Measurements from ENCODE around the gene TPCN1.

The TPCN1 gene

DNA sequence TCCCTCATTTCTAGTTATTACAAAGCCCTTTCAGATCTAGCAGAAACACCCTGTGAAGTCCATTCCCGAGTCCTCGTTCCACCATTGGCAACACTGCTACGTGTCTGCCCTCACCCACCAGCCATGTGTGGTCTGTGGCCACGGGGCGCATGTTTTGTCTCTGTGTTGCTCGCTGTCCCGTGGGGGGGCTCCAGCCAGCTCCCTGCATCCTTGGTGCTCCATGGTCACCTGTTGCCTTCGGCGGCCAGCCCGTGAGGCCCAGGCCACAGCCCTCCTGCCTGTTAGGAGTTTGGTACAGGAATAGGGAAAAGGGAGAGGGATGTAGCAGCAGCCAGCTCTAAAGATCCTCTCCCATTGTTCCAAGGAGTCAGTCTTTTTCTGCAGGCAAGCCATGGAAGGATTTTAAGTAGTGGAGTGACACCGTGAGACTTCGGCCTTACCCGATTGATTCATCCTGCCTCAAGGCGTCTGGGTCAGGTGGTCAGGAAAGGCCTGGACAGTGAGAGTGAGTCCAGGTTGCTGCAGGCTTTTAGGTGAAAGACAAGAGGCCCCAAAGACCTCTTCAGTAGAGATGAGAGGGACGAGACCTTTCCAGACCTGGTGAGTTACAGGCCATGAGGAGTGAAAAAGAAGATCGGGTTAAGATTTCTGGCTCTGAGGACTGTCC is 30.3 kb downstream of the TPCN1 start:
- Mint-ChIP-seq H3K4me3 (no peak overlapping the region), H3K27ac (peak overlapping the region in 1 of 2 donors; percentile 48), H3K4me1 (peaks cover under 1% of the 10 kb centered on the region), H3K9me3 (peaks cover 0 to 24% of the 10 kb centered on the region in 2 donors), H3K27me3 (no peaks in the 10 kb centered on the region)
- DNase-seq (no peak), ATAC-seq (no peak)

DNA sequence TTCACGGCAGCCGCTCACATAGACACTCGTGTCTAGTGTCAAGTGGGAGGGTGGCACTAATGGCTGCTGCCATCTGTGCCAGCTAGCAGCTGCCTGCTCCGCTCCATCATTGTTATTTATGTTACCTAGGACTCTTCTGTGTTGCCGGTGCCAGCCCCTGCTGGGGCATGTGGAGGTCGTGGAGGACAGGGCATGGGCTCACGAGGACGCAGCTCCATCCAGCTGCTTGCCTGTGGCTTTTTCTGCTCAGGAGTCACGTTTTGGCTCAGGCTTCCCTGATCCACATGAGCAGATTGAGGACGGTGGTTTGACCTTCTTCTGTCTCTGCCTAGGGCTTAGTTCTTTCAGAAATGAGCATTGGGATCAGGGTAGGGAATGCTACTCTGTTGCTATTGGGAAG is 31.2 kb downstream of the TPCN1 start:
- no peak overlapping the region for H3K27ac Mint-ChIP-seq
- no peak overlapping the region for H3K4me3 Mint-ChIP-seq
- H3K4me1 Mint-ChIP-seq: peaks cover 6% of the 10 kb centered on the region
- H3K27me3 Mint-ChIP-seq: no peaks in the 10 kb centered on the region
- DNase-seq (no peak), ATAC-seq (no peak)
- H3K9me3 Mint-ChIP-seq: peaks cover 0 to 24% of the 10 kb centered on the region in 2 donors

DNA sequence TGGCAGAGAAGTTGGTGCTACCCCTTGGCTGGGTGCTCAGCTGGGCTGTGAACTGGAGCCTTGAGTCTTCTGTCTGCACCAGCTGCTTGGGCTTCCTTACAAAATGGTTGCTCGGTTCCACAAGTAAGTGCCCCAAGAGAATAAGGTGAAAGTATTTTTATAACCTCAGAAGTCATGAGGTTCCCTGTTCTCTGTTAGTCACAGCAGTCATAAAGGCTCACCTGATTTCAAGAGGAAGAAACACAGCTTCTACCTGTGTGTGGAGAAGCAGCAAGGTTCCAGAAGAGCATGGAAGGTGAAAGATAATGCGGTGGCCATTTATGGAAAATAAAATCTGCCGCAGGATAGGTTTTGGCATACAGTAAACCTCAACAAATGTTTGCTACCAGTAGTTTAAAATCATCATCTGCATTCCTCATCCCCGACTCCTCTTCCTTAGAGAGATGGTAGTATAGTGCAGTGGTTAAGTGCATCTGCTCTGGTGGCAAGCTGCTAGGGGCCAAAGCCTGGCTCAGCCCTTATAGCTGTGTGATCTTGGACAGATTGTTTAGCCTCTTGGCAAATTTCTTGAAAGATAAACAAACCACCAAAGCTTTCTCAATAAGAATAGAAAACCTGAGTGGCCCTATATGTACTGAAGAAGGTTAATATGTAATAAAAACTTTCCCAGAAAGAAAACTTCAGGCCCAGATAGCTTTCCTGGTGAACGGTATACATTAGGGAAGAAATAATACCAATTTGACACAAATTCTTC is 32.4 kb downstream of the TPCN1 start:
- DNase-seq (no peak), ATAC-seq (no peak)
- no peak overlapping the region for H3K4me3 Mint-ChIP-seq
- H3K27ac Mint-ChIP-seq: no peak overlapping the region
- peaks cover 6% of the 10 kb centered on the region for H3K4me1 Mint-ChIP-seq
- H3K9me3 Mint-ChIP-seq: peaks cover 0 to 24% of the 10 kb centered on the region in 2 donors
- H3K27me3 Mint-ChIP-seq: no peaks in the 10 kb centered on the region

DNA sequence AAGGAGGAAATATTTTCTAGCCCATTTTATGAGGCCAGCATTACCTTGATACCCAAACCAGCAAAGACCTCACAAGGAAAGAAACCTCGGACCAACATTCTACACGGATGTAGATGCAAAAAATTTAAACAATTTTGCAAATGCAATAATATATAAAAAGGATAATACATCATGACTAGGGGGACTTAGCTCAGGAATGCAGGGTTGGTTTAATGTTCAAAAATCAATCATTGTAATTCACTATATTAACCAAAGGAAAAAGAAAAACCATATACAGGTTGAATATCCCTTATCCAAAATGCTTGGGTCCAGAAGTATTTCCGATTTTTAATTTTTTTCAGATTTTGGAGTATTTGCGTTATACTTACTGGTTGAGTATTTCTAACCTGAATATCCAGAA is 33.0 kb downstream of the TPCN1 start:
- H3K9me3 Mint-ChIP-seq: peaks cover 0 to 24% of the 10 kb centered on the region in 2 donors

DNA sequence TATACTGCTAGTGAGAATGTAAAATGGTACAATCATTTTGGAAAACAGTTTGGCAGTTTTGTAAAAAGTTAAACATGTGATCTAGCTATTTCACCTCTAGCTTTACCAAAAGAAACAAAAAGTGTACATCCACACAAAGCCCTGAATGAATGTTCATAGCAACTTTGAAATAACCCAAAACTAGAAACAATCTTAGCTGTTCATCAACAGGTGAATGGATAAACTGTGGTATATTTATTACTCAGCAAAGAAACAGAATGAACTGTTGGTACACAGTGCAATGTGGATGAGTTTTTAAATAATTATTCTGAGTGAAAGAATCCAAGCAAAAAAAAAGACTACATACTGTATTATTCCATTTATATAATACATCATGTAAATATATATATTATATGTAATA is 36.3 kb downstream of the TPCN1 start:
- DNase-seq (no peak), ATAC-seq (no peak)
- Mint-ChIP-seq H3K4me3 (no peak overlapping the region), H3K4me1 (peaks cover 37% of the 10 kb centered on the region), H3K9me3 (peaks cover 0 to 10% of the 10 kb centered on the region in 2 donors), H3K27ac (no peak overlapping the region), H3K27me3 (no peaks in the 10 kb centered on the region)

More for the DNA sequence above, 33.0 kb downstream of the TPCN1 start:
- no peaks in the 10 kb centered on the region for H3K27me3 Mint-ChIP-seq
- H3K27ac Mint-ChIP-seq: no peak overlapping the region
- peaks cover 10% of the 10 kb centered on the region for H3K4me1 Mint-ChIP-seq
- DNase-seq: no peak
- no peak overlapping the region for H3K4me3 Mint-ChIP-seq
- ATAC-seq: no peak

DNA sequence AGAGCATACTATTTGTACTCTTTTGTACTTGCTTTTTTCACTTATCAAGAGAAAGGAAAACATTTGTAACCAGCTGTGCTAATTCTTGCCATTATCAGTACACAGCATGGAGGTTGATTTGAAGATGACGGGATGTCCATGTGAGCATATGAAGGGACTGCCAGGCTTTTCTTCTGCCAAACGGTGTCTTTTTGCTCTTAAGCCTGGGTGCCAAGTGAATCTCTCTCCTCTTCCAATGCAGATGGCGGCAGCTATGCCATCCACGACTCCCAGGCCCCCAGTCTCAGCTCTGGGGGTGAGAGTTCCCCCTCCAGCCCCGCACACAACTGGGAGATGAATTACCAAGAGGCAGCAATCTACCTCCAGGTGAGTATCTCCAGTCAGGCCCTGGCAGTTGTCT is 38.9 kb downstream of the TPCN1 start:
- no peak for DNase-seq
- Mint-ChIP-seq H3K27ac (peak overlapping the region; percentile 44 to 73), H3K4me1 (peaks cover 53% of the 10 kb centered on the region)

DNA sequence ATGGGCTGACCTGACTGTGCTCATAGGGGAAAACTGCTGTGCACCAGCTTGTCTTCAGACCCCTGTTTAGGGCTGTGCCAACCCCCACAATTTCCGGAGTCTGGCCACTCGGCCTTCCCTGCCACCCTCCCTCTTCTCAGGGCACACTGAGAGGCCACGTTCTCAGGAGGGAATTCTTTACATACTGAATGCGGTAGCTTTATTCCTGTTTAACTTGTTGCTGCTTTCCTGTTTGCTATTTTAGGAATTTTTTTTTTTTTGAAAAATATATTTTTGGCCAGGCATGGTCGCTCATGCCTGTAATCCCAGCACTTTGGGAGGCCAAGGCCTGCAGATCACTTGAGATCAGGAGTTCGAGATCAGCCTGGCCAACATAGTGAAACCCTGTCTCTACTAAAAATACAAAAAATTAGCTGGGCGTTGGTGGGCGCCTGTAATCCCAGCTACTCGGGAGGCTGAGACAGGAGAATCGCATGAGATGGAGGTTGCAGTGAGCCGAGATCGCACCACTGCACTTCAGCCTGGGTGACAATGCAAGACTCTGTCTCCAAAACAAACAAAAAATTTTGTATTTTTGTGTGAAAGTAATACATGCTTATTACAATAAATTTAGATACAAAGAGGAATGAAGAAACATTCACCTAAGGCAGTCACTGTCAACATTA is 39.5 kb downstream of the TPCN1 start:
- Mint-ChIP-seq H3K4me1 (peaks cover 53% of the 10 kb centered on the region), H3K27ac (peak overlapping the region in 1 of 2 donors; percentile 73), H3K27me3 (no peaks in the 10 kb centered on the region), H3K9me3 (no peaks in the 10 kb centered on the region), H3K4me3 (no peak overlapping the region)
- DNase-seq: no peak
- no peak for ATAC-seq

More for the DNA sequence above, 38.9 kb downstream of the TPCN1 start:
- no peak for ATAC-seq
- Mint-ChIP-seq H3K9me3 (no peaks in the 10 kb centered on the region), H3K27me3 (no peaks in the 10 kb centered on the region), H3K4me3 (no peak overlapping the region)

DNA sequence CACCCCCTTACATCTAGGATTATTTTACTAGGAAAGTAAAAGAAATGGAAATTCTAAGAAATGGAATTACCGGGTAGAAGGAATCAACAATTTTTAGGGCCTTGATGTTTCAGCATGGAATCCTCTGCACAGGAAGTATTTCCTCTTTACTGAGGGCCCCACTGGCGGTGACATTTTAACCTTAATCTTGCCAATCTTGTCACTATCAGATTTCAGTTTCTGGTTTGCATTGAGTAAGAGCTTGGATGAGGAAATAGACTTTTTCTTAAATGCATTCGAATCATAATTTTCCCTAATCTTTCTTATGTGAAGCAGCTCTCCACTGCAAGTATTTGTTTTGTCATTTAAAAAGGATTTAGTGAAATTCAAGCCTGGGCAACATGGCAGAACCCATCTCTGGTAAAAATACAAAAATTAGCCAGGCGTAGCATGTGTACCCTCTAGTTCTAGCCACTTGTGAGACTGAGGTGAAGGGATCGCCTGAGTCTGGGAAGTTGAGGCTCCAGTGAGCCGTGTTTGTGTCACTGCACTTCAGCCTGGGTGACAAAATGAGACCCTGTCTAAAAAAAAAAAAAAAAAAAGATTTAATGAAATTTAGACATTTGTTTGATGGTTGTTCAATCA is 40.7 kb downstream of the TPCN1 start:
- ATAC-seq (peak; percentile 92), DNase-seq (peak; percentile 19 to 51)
- no peaks in the 10 kb centered on the region for H3K9me3 Mint-ChIP-seq
- H3K4me1 Mint-ChIP-seq: peaks cover 52% of the 10 kb centered on the region
- peak overlapping the region; percentile 64 for H3K4me3 Mint-ChIP-seq
- no peaks in the 10 kb centered on the region for H3K27me3 Mint-ChIP-seq
- peak overlapping the region; percentile 88 to 91 for H3K27ac Mint-ChIP-seq

DNA sequence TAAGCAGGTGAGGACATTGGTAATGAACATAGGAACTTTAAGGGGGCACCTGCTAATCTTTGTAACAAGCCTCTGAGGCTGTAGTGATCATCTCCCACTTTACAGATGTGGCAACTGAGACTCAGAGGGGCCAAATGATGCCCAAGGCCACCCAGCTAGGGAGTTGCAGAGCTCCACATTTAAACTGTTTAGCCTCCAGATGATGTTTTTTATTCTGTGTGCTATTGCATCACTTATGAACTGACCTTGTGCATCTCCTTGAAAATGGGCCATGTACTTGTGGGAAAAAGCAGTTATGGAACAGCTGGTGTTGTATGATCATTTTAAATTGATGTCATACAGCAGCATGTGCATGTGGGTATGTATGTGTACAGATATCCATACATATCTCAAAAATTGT is 41.4 kb downstream of the TPCN1 start:
- DNase-seq (no peak), ATAC-seq (no peak)
- Mint-ChIP-seq H3K9me3 (no peaks in the 10 kb centered on the region), H3K27me3 (no peaks in the 10 kb centered on the region), H3K27ac (peak overlapping the region in 1 of 2 donors; percentile 95), H3K4me1 (peaks cover 50% of the 10 kb centered on the region), H3K4me3 (peak overlapping the region; percentile 42 to 64)

DNA sequence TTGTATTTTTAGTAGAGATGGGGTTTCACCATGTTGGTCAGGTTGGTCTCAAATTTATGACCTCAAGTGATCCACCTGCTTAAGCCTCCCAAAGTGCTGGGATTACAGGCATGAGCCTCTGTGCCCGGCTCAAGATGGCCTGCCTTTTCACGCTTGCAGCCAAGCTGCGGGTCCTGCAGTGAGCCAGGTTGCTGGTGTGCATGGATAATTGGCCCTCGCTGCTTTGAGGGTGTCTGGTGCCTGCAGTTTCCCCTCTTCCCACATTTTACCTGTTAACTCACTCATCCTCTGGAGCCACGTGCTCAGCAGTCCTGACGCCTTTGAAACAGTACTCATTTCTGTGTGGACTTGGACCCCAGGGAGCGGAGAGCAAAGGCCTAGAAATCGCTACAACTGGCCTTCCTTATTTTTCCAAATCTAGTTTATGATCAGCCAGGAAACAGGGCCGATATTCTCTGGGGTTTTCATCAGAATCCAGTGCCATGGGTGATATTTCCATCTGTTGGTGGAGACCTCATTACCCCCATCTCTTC is 42.2 kb downstream of the TPCN1 start:
- DNase-seq (no peak), ATAC-seq (no peak)
- H3K4me1 Mint-ChIP-seq: peaks cover 56% of the 10 kb centered on the region
- H3K27ac Mint-ChIP-seq: peak overlapping the region in 1 of 2 donors; percentile 63
- H3K27me3 Mint-ChIP-seq: no peaks in the 10 kb centered on the region
- H3K9me3 Mint-ChIP-seq: no peaks in the 10 kb centered on the region
- peak overlapping the region; percentile 7 to 15 for H3K4me3 Mint-ChIP-seq

DNA sequence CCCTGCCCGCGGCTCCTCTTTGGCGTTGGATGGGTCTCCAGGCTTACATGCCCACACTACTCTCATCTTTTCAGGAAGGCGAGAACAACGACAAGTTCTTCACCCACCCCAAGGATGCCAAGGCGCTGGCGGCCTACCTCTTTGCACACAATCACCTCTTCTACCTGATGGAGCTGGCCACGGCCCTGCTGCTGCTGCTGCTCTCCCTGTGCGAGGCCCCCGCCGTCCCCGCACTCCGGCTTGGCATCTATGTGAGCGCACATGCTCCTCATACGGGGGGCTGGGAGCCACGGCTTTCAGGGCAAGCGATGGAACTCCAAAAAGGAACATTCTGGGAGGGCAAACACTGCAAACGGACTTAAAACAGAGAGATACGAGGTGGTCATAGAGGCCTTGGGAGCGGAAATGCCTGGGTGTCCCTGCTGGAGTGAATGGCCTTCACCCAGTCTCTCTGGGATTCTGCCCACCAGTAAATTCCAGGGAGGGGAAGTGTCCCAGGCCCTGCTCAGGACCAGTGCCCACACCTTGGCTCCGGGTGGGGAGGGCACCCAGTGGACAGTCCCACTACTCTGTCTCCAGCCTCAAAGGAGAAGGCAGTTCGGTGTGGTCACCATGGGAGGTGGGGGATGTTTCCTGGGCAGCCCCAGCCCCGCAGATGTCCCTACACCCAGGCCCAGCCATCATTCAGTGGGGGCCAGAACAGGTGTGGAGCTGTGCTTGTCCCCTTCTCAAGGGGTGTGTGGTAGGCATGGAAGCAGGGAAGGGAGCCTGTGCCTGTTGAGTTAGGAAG is 45.0 kb downstream of the TPCN1 start:
- H3K27me3 Mint-ChIP-seq: no peaks in the 10 kb centered on the region
- peaks cover 43% of the 10 kb centered on the region for H3K4me1 Mint-ChIP-seq
- no peak overlapping the region for H3K27ac Mint-ChIP-seq
- no peak overlapping the region for H3K4me3 Mint-ChIP-seq
- DNase-seq (no peak), ATAC-seq (no peak)
- H3K9me3 Mint-ChIP-seq: no peaks in the 10 kb centered on the region

DNA sequence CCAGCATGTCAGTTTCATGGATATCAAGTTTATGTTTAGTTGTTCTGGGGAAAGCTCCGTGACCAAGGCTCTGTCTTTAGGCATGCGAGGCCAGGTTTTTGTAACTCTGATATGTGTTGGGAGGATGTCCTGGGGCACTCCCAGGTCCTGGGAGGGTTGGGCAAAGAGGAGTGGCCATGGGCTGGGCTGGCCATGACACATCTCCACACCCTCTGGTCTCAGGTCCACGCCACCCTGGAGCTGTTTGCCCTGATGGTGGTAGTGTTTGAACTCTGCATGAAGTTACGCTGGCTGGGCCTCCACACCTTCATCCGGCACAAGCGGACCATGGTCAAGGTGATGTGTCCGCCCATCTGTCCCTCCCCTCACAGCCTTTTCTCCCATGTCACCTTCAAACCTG is 46.4 kb downstream of the TPCN1 start:
- Mint-ChIP-seq H3K27me3 (no peaks in the 10 kb centered on the region), H3K4me3 (no peak overlapping the region), H3K9me3 (no peaks in the 10 kb centered on the region), H3K27ac (peak overlapping the region in 1 of 2 donors; percentile 69), H3K4me1 (peaks cover 40% of the 10 kb centered on the region)
- no peak for ATAC-seq
- DNase-seq: no peak

DNA sequence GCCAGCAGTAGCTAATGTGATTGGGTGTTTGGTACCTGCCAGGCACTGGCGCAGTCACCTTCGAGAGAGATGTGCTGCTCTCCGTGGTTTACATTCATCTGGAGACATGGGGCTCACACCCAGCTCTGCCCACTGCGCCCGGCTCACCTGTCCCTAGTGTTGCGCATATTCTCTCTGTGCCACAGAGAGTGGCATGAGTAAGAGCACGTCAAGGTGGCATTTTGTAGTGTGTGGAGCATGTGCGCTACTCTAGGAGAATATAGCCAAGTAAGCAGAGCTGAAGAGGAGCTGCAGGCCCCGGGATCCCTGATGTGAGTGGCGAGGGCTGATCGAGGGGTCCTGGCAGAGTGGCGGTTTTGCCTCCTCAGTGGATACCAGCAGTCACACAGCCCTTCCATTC is 46.9 kb downstream of the TPCN1 start:
- Mint-ChIP-seq H3K4me3 (no peak overlapping the region), H3K27ac (peak overlapping the region in 1 of 2 donors; percentile 73), H3K27me3 (no peaks in the 10 kb centered on the region), H3K9me3 (no peaks in the 10 kb centered on the region), H3K4me1 (peaks cover 37% of the 10 kb centered on the region)
- DNase-seq: no peak
- ATAC-seq: no peak

DNA sequence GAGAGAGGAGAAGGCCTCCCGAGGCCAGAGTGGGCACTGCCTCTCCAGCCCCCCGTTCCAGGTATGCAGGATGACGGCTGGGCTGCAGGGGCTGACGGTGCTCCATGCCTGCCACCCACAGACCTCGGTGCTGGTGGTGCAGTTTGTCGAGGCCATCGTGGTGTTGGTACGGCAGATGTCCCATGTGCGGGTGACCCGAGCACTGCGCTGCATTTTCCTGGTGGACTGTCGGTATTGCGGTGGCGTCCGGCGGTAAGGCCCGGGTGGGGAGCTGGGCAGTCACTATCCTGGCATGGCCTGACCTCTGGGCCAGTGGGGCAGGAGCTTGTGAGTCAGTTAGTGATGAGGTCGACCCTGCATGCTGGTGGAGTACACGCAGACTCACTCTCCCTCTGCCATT is 47.4 kb downstream of the TPCN1 start:
- Mint-ChIP-seq H3K9me3 (no peaks in the 10 kb centered on the region), H3K4me3 (no peak overlapping the region), H3K27me3 (no peaks in the 10 kb centered on the region), H3K4me1 (peaks cover 32% of the 10 kb centered on the region), H3K27ac (peak overlapping the region in 1 of 2 donors; percentile 73)
- ATAC-seq (no peak), DNase-seq (no peak)
